Suprapubic skin (tissue), 4 donors: ENCODE measurements around the gene SYT8. TPM values are rescaled to one million over a fixed set of nuclear protein-coding genes. Genes with fewer than 3 reads are reported as not detected.

Experiments
- DNase-seq, 2 donors: peaks; one replicate each; pipeline ENCODE4 v3.0.0-alpha.2; 2019; ENCODE audit warnings: low spot score in 2 of 2
- H3K27ac ChIP-seq: fragments of 200-600 bp; sonication (generic); one replicate; pipeline ENCODE4 v1.5.1; 2019
- H3K27me3 ChIP-seq: fragments of 200-600 bp; sonication (generic); one replicate; pipeline ENCODE4 v1.5.1; 2019
- H3K36me3 ChIP-seq: fragments of 200-600 bp; sonication (generic); one replicate; pipeline ENCODE4 v1.5.1; 2019
- H3K4me1 ChIP-seq: fragments of 200-600 bp; sonication (generic); one replicate; pipeline ENCODE4 v1.5.1; 2019
- H3K4me3 ChIP-seq: fragments of 200-600 bp; sonication (generic); one replicate; pipeline ENCODE4 v1.5.1; 2019; ENCODE audit warnings: mild to moderate bottlenecking
- H3K9me3 ChIP-seq: fragments of 200-600 bp; sonication (generic); one replicate; pipeline ENCODE4 v1.5.1; 2019
- EP300 ChIP-seq: sonication (generic); formaldehyde crosslinking; IDR thresholded peaks from one replicate; pipeline ENCODE4 v1.6.1; 2017; ENCODE audit warnings: antibody characterized with exemption
- POLR2A ChIP-seq, 2 donors: fragments of 450-650 bp; IDR thresholded peaks; one replicate each; pipeline ENCODE4 v1.6.1; 2017; ENCODE audit warnings: antibody characterized with exemption in 2 of 2, mild to moderate bottlenecking in 2 of 2, moderate library complexity in 2 of 2
- POLR2AphosphoS5 ChIP-seq, 3 donors: sonication (generic); formaldehyde crosslinking; IDR thresholded peaks; one replicate each; pipeline ENCODE4 v1.6.1; 2017; ENCODE audit warnings: antibody characterized with exemption in 3 of 3
- WGBS: methylation state at CpG from one replicate; pipeline ENCODE4 v1.1.5; 2018; 5-methylcytosine and 5-hydroxymethylcytosine counted together
- total RNA-seq, 4 donors: library from RNA; depleted of rRNA; stranded (reverse); fragments of >200 nt; gene quantifications; one replicate each; pipeline ENCODE4 v1.1.0, GENCODE V29; 2016
- TF ChIP-seq, protein P1 (sequence below), 2 donors: fragments of 200-600 bp in 1 of 2; fragments of 450-650 bp in 1 of 2; sonication (generic) in 1 of 2; IDR thresholded peaks; one replicate each; pipeline ENCODE4 v1.5.1; 2016 to 2019; ENCODE audit warnings: antibody characterized with exemption in 2 of 2, mild to moderate bottlenecking in 1 of 2, moderate library complexity in 1 of 2

The SYT8 gene
- total RNA-seq, 4 donors from 2014 or later = 141 to 280 (median 193) TPM

DNA sequence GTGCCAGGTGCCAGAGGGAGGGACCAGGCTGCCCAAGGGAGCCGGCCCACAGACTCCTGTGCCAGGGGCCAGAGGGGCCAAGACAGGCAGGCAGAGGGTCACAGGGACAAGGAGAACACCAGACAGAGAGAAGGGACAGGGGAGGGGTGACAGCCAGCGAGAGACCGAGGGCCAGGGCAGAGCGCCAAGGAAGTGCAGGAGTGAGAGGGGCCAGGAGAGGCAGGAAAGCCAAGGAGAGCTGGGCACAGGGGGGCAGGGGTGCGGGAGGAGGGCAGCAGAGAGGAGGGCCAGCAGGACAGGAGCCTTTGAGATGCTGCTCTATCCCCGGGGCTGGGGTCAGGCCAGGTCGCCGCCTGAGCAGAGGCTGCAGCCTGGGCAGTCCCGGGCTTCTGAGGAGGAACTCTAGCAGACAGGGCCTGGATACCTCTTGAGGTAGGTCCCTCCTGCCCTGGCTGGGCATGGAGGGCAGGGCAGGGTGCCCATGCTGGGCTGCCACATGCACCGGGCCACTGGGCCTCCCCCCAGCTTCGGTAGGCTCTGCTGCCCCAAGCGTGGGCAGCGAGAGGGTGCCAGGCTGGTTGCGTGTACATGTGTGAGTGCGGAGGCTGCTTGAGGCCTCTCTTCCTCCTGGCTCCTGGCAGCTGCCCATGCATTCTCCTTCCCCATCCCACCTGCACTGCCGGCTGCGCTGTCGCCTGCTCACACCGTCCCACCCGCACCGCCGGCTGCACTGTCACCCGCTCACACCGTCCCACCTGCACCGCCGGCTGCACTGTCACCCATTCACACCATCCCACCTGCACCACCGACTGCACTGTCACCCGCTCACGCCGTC, 30.3 kb downstream of the SYT8 start:
- DNase-seq = no peak
- no peak for TF ChIP-seq POLR2A (IDR thresholded peaks at IDR 0.05)
- TF ChIP-seq POLR2AphosphoS5 (IDR thresholded peaks at IDR 0.05) = no peak
- no peak for TF ChIP-seq EP300
- TF ChIP-seq, protein P1, sequence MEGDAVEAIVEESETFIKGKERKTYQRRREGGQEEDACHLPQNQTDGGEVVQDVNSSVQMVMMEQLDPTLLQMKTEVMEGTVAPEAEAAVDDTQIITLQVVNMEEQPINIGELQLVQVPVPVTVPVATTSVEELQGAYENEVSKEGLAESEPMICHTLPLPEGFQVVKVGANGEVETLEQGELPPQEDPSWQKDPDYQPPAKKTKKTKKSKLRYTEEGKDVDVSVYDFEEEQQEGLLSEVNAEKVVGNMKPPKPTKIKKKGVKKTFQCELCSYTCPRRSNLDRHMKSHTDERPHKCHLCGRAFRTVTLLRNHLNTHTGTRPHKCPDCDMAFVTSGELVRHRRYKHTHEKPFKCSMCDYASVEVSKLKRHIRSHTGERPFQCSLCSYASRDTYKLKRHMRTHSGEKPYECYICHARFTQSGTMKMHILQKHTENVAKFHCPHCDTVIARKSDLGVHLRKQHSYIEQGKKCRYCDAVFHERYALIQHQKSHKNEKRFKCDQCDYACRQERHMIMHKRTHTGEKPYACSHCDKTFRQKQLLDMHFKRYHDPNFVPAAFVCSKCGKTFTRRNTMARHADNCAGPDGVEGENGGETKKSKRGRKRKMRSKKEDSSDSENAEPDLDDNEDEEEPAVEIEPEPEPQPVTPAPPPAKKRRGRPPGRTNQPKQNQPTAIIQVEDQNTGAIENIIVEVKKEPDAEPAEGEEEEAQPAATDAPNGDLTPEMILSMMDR (IDR thresholded peaks at IDR 0.05) = no peak
- Histone ChIP-seq H3K4me3 (peak overlapping the region; percentile 33), H3K36me3 (no peaks in the 10 kb centered on the region), H3K27ac (peak overlapping the region; percentile 77), H3K27me3 (no peaks in the 10 kb centered on the region), H3K9me3 (no peaks in the 10 kb centered on the region), H3K4me1 (peaks cover 55% of the 10 kb centered on the region)
- 84% methylated on average over 29 of the region's 30 CpGs for WGBS

DNA sequence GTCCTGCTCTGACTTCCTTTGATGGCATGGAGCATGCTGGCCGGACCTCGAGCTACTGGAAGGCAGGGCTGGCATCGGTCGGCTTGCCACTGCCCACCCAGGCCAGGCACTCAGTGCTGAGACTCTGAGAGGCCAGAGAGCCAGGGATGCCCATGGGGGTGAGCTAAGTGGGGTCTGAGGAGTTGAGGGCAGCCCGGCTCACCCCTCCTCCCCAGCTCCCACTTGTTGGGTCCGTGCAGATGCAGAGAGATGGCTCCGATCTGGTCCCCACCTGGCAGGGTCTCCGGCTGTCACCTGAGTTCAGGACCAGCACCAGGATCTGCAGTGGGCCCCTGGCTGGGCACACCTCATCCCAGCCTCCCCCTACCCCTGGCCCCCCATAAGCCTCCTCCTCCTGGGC, 31.4 kb downstream of the SYT8 start:
- Histone ChIP-seq H3K4me3 (no peak overlapping the region), H3K9me3 (no peaks in the 10 kb centered on the region), H3K4me1 (peaks cover 66% of the 10 kb centered on the region), H3K27ac (no peak overlapping the region), H3K27me3 (no peaks in the 10 kb centered on the region), H3K36me3 (no peaks in the 10 kb centered on the region)
- TF ChIP-seq, protein P1 (IDR thresholded peaks at IDR 0.05) = no peak
- TF ChIP-seq POLR2AphosphoS5 (IDR thresholded peaks at IDR 0.05) (no peak), EP300 (no peak), POLR2A (IDR thresholded peaks at IDR 0.05) (no peak)
- no peak for DNase-seq
- 80% methylated on average over 1 of the region's 8 CpGs for WGBS

DNA sequence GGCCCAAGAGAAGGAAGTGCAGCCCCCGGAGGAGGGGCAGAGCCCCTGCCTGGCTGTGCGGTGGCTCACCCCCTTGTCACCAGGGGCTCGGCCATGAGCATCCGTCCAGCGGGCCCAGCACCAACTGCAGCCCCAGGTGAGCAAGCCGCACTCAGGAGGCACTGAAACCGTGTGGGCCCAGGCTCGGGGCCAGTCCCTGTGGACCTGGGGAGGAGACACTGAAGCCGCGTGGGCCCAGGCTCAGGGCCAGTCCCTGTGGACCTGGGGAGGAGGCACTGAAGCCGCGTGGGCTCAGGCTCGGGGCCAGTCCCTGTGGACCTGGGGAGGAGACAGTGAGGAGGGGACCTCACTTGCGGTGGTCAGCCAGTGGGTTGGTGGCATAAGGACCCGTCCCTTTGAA, 32.0 kb downstream of the SYT8 start:
- H3K27ac ChIP-seq = no peak overlapping the region
- H3K4me3 ChIP-seq = no peak overlapping the region
- no peaks in the 10 kb centered on the region for H3K9me3 ChIP-seq
- H3K27me3 ChIP-seq = no peaks in the 10 kb centered on the region
- H3K4me1 ChIP-seq = peaks cover 72% of the 10 kb centered on the region
- DNase-seq = no peak
- TF ChIP-seq POLR2AphosphoS5 (IDR thresholded peaks at IDR 0.05) (no peak), EP300 (no peak), POLR2A (IDR thresholded peaks at IDR 0.05) (no peak)
- H3K36me3 ChIP-seq = no peaks in the 10 kb centered on the region
- 87% methylated on average over 3 of the region's 15 CpGs for whole genome bisulfite sequencing

DNA sequence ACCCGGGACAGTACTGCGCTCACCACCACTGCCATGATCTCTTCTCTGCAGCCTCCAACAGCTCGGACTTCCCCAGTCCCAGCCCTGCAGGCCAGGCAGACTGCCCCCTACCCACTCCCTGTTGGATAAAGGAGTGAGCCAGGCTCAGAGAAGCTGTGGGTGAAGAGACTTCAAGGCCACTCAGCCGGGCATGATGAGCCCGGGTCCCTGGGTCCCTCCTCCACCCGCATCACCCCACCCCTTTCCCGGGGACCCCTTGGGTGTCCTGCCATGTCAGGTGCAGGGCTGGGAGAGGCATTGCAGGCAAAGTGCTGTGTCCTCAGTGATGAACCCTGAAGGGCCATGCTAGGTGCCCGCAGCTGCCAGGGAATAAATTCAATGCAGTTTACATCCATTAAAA, 32.6 kb downstream of the SYT8 start:
- Histone ChIP-seq H3K9me3 (no peaks in the 10 kb centered on the region), H3K4me1 (peaks cover 78% of the 10 kb centered on the region), H3K4me3 (no peak overlapping the region), H3K27me3 (no peaks in the 10 kb centered on the region), H3K36me3 (no peaks in the 10 kb centered on the region), H3K27ac (no peak overlapping the region)
- TF ChIP-seq EP300 = no peak
- TF ChIP-seq POLR2AphosphoS5 (IDR thresholded peaks at IDR 0.05) = no peak
- TF ChIP-seq POLR2A (IDR thresholded peaks at IDR 0.05) = no peak
- TF ChIP-seq, protein P1 (IDR thresholded peaks at IDR 0.05) = no peak
- no peak for DNase-seq
- WGBS = 100% methylated on average over 1 of the region's 8 CpGs

DNA sequence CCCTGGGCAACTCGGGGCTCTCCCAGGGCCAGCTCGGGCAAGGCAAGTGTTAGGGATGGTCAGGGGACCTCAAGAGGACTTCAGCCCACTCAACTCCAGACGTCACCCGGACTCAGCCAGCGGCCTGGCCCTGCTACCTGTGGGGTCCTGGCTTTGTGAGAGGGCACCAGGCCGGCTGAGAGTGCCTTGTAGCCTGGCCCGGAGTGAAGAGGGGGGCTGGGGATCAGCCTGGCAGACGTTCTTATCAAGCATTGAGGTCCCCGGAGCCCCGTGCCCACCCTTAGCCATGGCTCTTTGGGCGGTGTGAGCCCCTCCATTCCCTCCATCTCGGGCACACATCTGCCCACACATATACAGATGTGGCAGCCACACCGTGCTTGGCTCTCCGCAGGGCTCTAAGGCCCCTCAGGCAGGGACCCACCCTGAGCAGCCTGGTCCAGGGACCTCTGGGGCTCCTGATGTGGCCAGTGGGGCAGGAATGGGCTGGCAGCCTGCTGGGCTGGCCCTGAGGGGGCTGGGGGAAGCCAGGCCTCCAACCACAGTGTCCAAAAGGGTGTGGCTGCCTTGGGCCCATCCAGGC, 33.4 kb downstream of the SYT8 start:
- H3K27ac ChIP-seq = peak overlapping the region; percentile 22
- WGBS = 78% methylated on average over 12 of the region's 14 CpGs
- peak overlapping the region; percentile 43 for H3K4me3 ChIP-seq
- H3K27me3 ChIP-seq = no peaks in the 10 kb centered on the region
- H3K4me1 ChIP-seq = peaks cover 81% of the 10 kb centered on the region
- no peaks in the 10 kb centered on the region for H3K36me3 ChIP-seq
- no peak for DNase-seq
- no peak for TF ChIP-seq POLR2A (IDR thresholded peaks at IDR 0.05)
- TF ChIP-seq POLR2AphosphoS5 (IDR thresholded peaks at IDR 0.05) = no peak
- TF ChIP-seq EP300 = no peak
- TF ChIP-seq, protein P1 (IDR thresholded peaks at IDR 0.05) = no peak
- no peaks in the 10 kb centered on the region for H3K9me3 ChIP-seq
